Measurements from ENCODE around the gene ADAMTS20. TPM values are rescaled to one million over a fixed set of nuclear protein-coding genes. Genes with fewer than 3 reads are reported as not detected.

ADAMTS20 gene
- total RNA-seq, 4 donors from 2014 or later: not detected

DNA sequence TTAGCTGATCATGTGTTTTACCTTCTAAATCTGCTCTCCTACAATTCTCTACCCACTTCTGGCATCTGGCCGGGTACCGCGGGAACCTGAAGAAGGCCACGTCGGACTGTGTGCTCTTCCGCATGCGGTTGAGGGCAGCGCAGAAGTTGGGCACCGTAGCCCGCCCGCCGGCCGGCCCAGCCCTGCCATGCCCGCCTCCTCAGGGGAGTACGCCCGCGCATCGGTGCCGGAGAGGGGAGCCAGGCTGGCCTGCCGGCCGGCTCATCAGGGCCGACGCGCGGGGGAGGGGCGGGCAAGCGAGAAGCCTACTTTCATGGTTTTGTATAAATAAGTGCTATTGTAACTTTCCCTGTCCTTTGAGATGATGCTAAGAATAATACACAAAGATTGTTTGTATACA lies 19.9 kb upstream of the ADAMTS20 start:
- Histone ChIP-seq H3K4me1 (no peaks in the 10 kb centered on the region), H3K4me3 (no peak overlapping the region), H3K27ac (no peak overlapping the region), H3K9me3 (no peaks in the 10 kb centered on the region), H3K27me3 (no peaks in the 10 kb centered on the region), H3K36me3 (no peaks in the 10 kb centered on the region)
- 60 to 84% methylated on average over 6 to 27 of the region's 27 CpGs for WGBS, 2 donors (ENCODE audit: low coverage in 1 of 2)
- no peak for DNase-seq
- TF ChIP-seq EP300 (IDR thresholded peaks at IDR 0.05; ENCODE audit: low read depth) (no peak), POLR2AphosphoS5 (IDR thresholded peaks at IDR 0.05) (no peak), POLR2A (IDR thresholded peaks at IDR 0.05) (no peak)
- intact Hi-C loops (cut with DNase I; ENCODE audit: low total_unique reads) (no loop called here), in situ Hi-C loops (cut with MboI; ENCODE audit: low pct_ligation_motif_present in 1 of 4, low pct_unique_long_range_greater_than_20kb in 1 of 4, low sequenced_read_pairs in 3 of 4) (no loop called here)

DNA sequence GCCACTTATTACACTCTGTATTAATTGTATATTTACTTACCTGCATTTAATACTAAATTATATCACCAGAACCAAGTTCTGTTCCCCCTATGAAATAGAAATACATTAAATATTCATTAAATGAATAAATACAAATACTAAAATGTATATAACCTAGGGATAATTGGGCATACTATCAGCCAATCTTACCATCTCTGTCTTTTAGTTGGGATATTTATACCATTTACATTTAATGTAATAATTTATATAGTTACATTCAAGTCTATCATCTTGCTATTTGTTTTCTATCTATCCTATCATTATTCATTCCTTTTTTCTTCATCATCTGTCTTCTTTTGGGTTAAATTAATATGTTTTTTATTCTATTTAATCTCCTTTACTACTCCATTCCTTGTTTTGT lies 4.1 kb upstream of the ADAMTS20 start:
- Histone ChIP-seq H3K36me3 (no peaks in the 10 kb centered on the region), H3K4me1 (no peaks in the 10 kb centered on the region), H3K27ac (no peak overlapping the region), H3K9me3 (peaks cover 11 to 16% of the 10 kb centered on the region in 2 donors), H3K27me3 (peaks cover 23% of the 10 kb centered on the region), H3K4me3 (no peak overlapping the region)
- in situ Hi-C loops (cut with MboI; ENCODE audit: low pct_ligation_motif_present in 1 of 4, low pct_unique_long_range_greater_than_20kb in 1 of 4, low sequenced_read_pairs in 3 of 4) (no loop called here), intact Hi-C loops (cut with DNase I; ENCODE audit: low total_unique reads) (no loop called here)
- no peak for DNase-seq
- TF ChIP-seq EP300 (IDR thresholded peaks at IDR 0.05; ENCODE audit: low read depth) (no peak), POLR2A (IDR thresholded peaks at IDR 0.05) (no peak), POLR2AphosphoS5 (IDR thresholded peaks at IDR 0.05) (no peak)
- TF ChIP-seq, protein P1, sequence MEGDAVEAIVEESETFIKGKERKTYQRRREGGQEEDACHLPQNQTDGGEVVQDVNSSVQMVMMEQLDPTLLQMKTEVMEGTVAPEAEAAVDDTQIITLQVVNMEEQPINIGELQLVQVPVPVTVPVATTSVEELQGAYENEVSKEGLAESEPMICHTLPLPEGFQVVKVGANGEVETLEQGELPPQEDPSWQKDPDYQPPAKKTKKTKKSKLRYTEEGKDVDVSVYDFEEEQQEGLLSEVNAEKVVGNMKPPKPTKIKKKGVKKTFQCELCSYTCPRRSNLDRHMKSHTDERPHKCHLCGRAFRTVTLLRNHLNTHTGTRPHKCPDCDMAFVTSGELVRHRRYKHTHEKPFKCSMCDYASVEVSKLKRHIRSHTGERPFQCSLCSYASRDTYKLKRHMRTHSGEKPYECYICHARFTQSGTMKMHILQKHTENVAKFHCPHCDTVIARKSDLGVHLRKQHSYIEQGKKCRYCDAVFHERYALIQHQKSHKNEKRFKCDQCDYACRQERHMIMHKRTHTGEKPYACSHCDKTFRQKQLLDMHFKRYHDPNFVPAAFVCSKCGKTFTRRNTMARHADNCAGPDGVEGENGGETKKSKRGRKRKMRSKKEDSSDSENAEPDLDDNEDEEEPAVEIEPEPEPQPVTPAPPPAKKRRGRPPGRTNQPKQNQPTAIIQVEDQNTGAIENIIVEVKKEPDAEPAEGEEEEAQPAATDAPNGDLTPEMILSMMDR (IDR thresholded peaks at IDR 0.05): no peak

DNA sequence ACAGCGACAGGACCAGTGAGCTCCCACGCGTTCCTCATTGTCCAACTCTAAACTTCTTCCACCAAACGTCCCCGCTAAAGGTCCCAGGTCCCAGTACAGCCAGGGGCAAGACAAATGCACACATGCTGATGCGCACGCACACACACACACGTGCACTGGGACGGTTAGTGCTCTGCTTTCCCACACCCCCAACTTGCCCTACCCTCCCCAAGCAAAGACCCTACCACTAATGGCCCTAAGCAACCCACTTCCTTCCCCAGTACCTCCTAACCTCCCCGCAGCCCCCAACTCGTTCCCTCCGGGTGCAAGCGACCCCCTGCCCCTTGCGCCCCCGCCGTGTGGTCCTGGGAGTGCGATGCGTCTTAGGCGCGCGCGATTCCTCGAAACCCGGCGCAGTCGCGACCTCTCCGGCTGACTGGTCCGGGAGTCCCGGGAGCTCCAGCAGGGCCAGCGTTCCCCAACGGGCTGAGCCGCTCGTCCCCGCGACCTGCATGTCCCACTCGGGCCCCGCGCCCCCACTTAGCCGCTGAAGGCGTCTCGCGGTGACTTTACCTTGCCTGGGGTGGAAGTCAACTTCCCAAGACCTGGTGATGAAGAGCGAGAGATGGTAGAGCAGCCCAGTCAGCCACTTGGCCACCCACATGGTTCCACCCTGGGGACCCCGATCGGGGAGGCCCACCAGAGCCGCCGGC lies 578 bp downstream of the ADAMTS20 start:
- in situ Hi-C loops (cut with MboI; ENCODE audit: low pct_ligation_motif_present in 1 of 4, low pct_unique_long_range_greater_than_20kb in 1 of 4, low sequenced_read_pairs in 3 of 4) (no loop called here), intact Hi-C loops (cut with DNase I; ENCODE audit: low total_unique reads) (no loop called here)
- Histone ChIP-seq H3K4me1 (no peaks in the 10 kb centered on the region), H3K27me3 (peaks cover 31% of the 10 kb centered on the region), H3K36me3 (no peaks in the 10 kb centered on the region), H3K9me3 (peaks cover 9 to 10% of the 10 kb centered on the region in 2 donors), H3K4me3 (no peak overlapping the region), H3K27ac (no peak overlapping the region)
- WGBS, 2 donors (ENCODE audit: low coverage in 1 of 2): 33% methylated on average over 47 of the region's 48 CpGs; no CpG with 5 or more reads in 1 of the 2 donors
- DNase-seq: no peak
- no peak for TF ChIP-seq POLR2A (IDR thresholded peaks at IDR 0.05)
- TF ChIP-seq POLR2AphosphoS5 (IDR thresholded peaks at IDR 0.05): no peak
- TF ChIP-seq, protein P1 (IDR thresholded peaks at IDR 0.05): no peak
- no peak for TF ChIP-seq EP300 (IDR thresholded peaks at IDR 0.05; ENCODE audit: low read depth)

DNA sequence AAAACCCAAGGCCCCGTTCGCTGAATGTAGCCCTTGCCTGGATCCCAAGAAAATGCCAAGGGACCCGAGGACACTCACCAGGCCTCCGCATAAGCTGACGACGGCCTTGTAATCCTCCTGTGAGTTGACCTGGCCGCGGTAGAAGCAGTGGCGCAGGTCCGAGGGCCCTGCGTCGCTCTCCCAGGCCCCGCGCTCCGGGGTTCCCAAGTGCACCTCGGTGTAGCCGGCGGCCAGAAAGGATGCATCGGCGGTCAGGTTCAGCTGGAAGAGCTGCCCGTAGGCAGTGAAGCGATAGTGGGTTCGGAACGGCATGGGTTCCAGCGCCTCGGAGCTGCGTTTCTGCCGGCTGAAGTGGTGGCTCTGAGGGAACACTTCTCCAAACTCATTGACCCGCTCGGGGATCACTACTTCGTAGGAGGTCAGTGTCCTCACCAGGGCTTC lies 1.2 kb downstream of the ADAMTS20 start:
- H3K27ac ChIP-seq: no peak overlapping the region
- no peak for DNase-seq
- H3K4me3 ChIP-seq: no peak overlapping the region
- 29% methylated on average over 25 of the region's 31 CpGs; no CpG with 5 or more reads in 1 of the 2 donors for WGBS, 2 donors (ENCODE audit: low coverage in 1 of 2)
- peaks cover 31% of the 10 kb centered on the region for H3K27me3 ChIP-seq
- no peaks in the 10 kb centered on the region for H3K36me3 ChIP-seq
- intact Hi-C loops (cut with DNase I; ENCODE audit: low total_unique reads) (no loop called here), in situ Hi-C loops (cut with MboI; ENCODE audit: low pct_ligation_motif_present in 1 of 4, low pct_unique_long_range_greater_than_20kb in 1 of 4, low sequenced_read_pairs in 3 of 4) (no loop called here)
- no peaks in the 10 kb centered on the region for H3K4me1 ChIP-seq
- H3K9me3 ChIP-seq: peaks cover 3 to 4% of the 10 kb centered on the region in 2 donors
- no peak for TF ChIP-seq POLR2A (IDR thresholded peaks at IDR 0.05)
- TF ChIP-seq EP300 (IDR thresholded peaks at IDR 0.05; ENCODE audit: low read depth): no peak
- no peak for TF ChIP-seq POLR2AphosphoS5 (IDR thresholded peaks at IDR 0.05)
- TF ChIP-seq, protein P1 (IDR thresholded peaks at IDR 0.05): no peak
